CD4-positive, alpha-beta T cell treated with Interleukin-1 beta for 1 hour (primary cell): ENCODE data around the gene OR10G8.
"Not testable (repeated sequence)": the region's sequence is repeated elsewhere in the genome, so short reads cannot be mapped to it uniquely, and the experiment has no call there.

Experiments used
- DNase-seq, 2 donors: peaks; one replicate each; pipeline ENCODE4 v3.0.0-alpha.2; 2020 to 2022

OR10G8 gene

DNA sequence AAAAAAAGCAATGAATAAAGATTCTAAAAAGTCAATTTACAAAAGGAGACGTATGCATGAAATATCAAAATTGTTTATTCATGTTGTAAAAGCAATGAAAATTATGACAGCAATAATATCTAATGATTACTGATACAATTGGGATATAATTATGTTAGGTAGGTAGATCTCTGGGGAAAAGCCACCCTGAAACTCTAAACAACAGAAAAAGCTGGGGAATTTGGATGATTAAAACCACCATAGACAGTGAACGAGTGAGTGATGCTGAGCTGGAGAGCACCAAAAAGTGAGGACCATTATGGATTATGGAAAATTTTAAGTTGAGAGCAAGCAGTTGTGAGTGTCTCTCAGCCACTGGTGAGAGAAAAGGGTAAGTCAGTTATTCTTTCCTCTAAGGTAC is at the start of gene OR10G8:
Gene OR10G8, plus strand, starts transcription at position 301 of the 400 bp plus-strand sequence. CDS start 2,825 bp downstream, outside the sequence.
- DNase-seq, result no peak

GRCh38 chr11:123977731-123978347 is 48.8 kb upstream of the OR10G8 start, which contains the start of gene OR10S1:
Gene OR10S1, minus strand, starts transcription at chr11:123977781. Its CDS starts 117 bp downstream, at chr11:123977664.
- no peak for DNase-seq

DNA sequence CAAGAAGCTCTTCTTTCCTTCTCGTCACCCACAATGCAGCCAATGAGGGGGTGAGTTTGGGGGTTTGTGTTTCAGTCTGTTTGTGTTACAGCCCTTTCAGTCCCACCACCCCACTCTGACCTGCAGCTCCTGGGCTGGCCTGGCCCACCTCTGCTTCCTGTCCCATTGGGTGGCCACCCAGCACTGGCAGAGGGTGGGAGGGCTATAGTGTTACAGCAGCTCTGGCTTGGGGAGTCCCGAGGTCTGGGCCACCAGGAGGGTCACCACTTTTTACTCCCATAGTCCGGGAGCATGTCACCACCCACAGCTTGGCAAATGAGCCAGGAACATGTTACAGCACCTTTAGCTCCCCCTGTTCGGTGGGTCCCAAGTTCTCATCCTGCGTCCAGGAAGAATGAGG is 47.3 kb upstream of the OR10G8 start:
- DNase-seq, result no peak

- DNase-seq, result no peak
These were observed 31.5 kb upstream of the OR10G8 start, which contains the start of gene OR10G6 for GRCh38 chr11:123995119-123995518. Gene OR10G6, minus strand, starts transcription at chr11:123995161. Its CDS starts 0 bp downstream, at chr11:123995161.

GRCh38 chr11:124012697-124013096 is 13.9 kb upstream of the OR10G8 start, which contains the start of gene OR10G4:
Gene OR10G4, plus strand, starts transcription at chr11:124012997. Its CDS starts 2,578 bp downstream, at chr11:124015575.
- DNase-seq, result no peak

DNA sequence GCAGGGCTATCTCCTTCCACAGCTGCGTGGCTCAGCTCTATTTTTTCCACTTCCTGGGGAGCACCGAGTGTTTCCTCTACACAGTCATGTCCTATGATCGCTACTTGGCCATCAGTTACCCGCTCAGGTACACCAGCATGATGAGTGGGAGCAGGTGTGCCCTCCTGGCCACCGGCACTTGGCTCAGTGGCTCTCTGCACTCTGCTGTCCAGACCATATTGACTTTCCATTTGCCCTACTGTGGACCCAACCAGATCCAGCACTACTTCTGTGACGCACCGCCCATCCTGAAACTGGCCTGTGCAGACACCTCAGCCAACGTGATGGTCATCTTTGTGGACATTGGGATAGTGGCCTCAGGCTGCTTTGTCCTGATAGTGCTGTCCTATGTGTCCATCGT is 10.8 kb upstream of the OR10G8 start:
- DNase-seq, result not testable (repeated sequence)

- no peak for DNase-seq
These were observed 10.1 kb downstream of the OR10G8 start for GRCh38 chr11:124036666-124037065.

DNA sequence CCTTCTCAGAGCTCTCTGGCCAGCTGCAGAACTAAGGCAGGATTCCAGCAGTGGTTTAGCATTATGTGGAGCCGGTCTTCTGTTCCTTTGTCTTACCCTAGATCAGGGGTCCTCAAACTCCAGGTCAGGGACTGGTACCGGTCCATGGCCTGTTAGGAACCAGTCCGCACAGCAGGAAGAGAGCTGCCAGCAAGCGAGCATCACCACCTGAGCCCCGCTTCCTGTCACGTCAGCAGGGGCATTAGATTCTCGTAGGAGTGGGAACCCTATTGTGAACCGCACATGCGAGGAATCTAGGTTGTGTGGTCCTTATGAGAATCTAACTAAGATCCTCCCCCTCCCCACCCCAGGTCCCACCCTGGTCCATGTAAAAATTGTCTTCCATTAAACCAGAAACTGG is 13.0 kb downstream of the OR10G8 start:
- DNase-seq, result no peak

DNA sequence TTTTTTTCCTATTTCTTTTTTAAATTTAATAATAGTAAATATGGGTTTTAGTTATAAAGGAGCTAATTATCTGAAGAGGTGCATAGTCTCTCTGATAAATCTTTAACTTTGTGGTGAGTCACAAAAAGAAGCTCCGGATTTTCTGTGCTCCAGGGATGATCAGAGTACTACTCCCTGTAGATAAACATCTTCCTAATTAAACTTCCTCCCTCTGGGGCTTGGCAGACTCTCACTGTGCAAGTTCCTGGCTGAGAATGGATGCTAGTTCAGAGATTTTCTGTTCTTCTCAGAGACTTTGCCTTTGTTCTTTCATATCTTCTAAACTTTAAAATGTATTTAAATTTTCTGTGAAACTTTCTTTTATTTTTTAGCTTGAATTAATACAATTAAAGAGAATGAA is 14.7 kb downstream of the OR10G8 start, which contains the start of gene OR10G7:
Gene OR10G7, minus strand, starts transcription at position 72 of the 400 bp plus-strand sequence. CDS start 2,324 bp downstream, outside the sequence.
- DNase-seq, result no peak

- no peak for DNase-seq
These were observed 16.8 kb downstream of the OR10G8 start for GRCh38 chr11:124043420-124043819.

DNA sequence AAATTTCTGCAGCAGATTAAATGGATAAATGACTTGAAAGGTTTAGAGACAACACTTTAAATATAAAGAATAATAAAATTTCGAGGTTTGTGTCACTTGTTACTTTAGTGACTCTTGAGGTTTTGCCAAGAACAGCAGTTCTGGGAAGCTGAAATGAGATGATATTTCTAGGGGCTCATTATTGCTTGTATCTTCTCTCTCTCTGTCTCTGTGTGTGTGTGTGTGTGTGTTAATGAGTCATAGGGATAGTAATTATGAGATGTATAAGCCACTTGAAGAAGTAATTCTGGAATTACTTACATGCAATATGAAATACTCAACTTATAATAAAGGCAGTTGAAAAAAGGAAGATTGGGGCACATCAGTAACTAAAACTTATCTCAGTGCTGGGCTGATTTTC is 24.1 kb downstream of the OR10G8 start:
- no peak for DNase-seq

DNA sequence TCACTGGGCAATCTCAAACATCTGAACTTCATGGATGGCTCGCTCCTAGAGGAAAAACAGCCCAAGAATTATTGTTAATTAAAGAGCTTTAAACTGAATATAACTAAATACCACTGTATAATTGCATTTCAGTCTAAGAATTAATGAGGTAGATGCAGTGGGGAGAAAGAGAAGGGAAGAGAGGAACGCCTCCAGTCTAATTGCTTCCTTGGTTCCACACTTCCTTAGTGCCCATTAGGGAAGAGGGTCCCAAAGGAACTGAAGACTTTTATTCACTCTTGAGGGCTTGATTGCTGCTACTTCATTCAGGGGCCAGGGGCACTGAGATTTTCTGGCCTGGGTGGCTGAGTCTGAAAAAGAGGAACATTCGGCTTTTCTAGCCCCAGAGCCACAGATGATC is 26.4 kb downstream of the OR10G8 start:
- DNase-seq, result no peak

DNA sequence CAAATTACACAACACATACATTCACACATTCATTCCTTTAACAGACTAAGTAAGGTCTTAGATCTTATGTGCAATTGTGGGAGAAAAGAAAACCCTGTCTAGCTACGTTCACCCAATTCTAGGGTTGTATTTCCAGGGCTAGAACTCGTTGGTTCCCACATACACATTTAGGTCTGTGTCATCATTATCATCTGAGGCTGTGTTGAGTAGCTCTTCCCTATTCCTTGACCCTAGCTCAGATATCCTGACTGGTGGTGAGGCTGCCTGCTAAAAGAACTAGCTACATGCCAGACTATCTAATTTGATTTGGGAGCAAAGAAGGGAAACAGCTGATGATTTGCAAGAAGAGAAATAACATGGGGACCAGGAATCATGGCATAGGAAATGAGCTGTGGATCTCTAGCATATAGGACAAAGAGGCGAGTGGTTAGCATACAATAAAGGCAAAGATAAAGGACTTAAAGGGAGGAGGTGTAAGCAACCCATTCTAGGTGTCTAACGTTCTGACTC is 42.1 kb downstream of the OR10G8 start:
- no peak for DNase-seq

GRCh38 chr11:124069429-124070401 is 43.1 kb downstream of the OR10G8 start:
- DNase-seq, result peak; percentile 33 to 67

DNA sequence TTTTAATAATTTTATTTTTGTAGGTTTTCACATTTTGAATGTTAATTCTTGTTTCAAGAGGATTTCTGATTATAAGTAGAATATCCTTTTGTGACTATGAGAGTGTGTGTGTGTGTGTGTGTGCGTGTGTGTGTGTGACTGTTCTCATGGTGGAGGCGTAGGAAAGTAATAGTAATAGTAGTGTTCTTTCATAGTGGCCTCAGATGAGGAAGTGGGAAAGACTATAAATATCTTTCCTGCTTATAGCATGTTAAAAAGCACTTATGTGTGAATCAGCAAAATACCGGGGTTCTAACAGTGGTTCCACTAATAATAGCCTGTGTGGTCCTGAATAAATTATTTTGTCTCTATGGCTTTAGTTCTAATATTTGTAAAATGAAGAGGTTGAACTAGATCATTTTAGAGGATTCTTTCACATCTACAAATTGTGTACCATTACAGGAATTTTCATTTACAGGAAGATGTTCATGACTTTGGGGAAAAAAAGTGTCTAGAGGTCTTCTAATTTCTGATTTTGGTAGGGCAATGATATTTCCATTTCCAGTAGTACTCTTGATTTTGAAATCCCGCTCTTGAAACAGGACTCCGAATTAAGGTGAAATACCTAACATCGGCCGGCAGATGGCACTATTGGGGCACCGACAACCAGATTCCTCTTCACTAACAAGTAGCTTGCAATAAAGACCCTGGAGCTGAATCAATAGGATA is 44.5 kb downstream of the OR10G8 start:
- DNase-seq, result peak; percentile 62 to 64

DNA sequence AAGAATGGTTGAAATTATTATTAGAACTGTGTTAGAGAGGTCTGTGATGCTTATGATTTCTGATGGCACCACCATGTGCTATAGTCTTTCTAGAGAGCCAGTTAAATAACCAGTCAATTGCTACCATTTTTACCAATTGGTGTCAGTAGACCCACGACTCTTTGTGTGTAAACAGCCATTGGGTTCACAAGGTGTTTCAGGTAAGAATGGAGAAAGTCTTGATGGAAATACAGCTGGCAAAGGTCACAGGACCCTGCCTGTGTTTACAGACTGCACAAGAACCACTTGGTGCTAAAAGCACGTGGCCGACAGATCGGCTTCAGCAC is 45.0 kb downstream of the OR10G8 start:
- DNase-seq, result no peak

- DNase-seq, result no peak
These were observed 45.5 kb downstream of the OR10G8 start for GRCh38 chr11:124072147-124072546.

- no peak for DNase-seq
These were observed 48.0 kb downstream of the OR10G8 start for GRCh38 chr11:124074554-124074953.

DNA sequence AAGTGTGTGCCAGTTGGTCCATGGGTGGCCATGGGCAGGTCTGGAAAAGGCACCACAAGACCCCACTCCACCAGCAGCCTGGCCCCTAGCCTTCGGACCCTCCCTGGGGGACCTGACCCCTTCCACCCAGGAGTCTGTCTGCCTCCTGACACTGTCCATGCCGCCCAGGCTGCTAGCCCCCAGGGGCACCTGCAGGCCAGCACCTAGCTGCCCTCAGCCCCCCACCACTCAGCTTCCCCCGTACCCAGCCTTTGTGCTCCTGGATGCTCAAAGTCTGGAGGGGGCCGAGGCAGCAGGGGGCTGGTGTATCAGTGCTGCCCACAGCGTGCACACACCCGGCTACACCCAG is 48.9 kb downstream of the OR10G8 start:
- DNase-seq, result no peak

DNA sequence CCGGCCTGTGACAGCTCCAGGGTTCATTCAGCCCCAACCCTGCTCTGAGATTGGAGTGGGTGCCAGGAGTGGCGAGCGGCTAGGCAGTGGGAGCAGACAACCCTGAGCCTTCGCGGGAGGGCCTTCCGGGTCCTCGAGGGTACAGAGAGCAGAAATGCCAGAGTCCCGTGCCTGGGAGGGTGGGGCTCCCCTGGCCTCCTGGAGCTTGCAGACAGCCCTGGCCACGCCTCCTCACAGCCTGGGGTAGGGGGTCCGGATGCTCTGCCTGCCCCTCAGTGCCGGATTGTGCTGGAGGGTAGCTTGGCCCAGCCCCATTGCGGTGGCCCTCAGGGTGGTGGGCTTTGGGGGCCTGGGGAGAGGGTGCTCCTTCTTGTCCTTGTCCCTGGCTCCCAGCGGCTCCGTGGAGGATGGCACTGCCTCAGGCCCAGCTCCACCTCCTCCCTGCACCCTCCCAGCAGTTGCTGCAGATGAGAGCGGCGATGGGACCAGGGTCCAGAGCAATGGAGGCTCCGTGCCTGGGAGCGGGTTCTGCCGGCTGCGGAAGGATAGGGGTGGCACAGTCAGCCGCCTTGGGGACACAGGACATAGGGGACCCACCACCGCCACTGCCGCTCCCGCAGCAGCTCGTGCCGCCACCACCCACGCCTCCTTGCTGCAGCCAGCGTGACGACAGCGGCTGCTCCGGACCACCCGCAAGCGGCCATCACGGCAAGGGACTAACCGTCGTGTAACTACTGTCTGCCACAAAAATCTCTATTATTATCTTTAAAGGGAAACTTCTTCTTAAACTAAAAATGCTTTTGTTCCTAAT is 49.4 kb downstream of the OR10G8 start:
- no peak for DNase-seq

GRCh38 chr11:124077266-124077665 is 50.7 kb downstream of the OR10G8 start:
- DNase-seq, result no peak

DNA sequence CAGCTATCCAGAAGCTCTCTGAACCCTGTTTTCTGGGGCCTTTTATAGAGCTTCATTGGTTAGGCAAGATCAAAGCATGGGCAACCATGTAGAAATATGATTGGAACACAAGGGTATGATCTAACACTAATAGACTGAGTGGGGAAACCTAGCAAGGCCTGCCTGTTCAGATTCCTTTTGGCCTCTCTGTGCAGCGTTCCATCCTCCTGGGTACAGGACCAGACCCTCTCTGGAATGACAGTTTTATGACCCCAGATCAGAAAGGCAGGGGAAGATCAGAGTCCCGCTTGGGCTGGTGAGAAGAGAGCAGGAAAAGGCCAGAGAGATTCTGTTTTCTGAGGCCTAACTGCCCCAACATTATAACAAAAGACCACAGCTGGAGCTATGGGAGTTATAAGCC is 52.0 kb downstream of the OR10G8 start:
- DNase-seq, result no peak
